Mesendoderm (in vitro differentiated cells): ENCODE results near the gene PRPSAP1.

Experiments used
- DNase-seq: peaks from one replicate; pipeline ENCODE4 v3.0.0; 2013
- H2AK5ac ChIP-seq: 2 replicates; pipeline ENCODE4 v1.6.1; 2013; ENCODE audit warnings: low read length, inconsistent platforms
- H2BK120ac ChIP-seq: 2 replicates; pipeline ENCODE4 v1.6.1; 2013; ENCODE audit warnings: low read depth, mild to moderate bottlenecking, low read length, moderate library complexity, mixed read lengths
- H2BK15ac ChIP-seq: replicated peaks from 2 replicates; pipeline ENCODE4 v1.6.1; 2013; ENCODE audit warnings: low read depth, mild to moderate bottlenecking, moderate library complexity
- H2BK5ac ChIP-seq: 2 replicates; pipeline ENCODE4 v1.6.1; 2013; ENCODE audit warnings: low read length, inconsistent platforms
- H3K18ac ChIP-seq: 2 replicates; pipeline ENCODE4 v1.6.1; 2013; ENCODE audit warnings: mild to moderate bottlenecking, low read length, mixed read lengths
- H3K23ac ChIP-seq: one replicate; pipeline ENCODE4 v1.6.1; 2013; ENCODE audit warnings: low read length
- H3K27ac ChIP-seq: 2 replicates; pipeline ENCODE4 v1.5.1; 2013; ENCODE audit warnings: low read depth, mild to moderate bottlenecking, inconsistent platforms, low read length, moderate library complexity
- H3K27me3 ChIP-seq: 2 replicates; pipeline ENCODE4 v1.6.1; 2013; ENCODE audit warnings: low read length, control low read depth, mild to moderate bottlenecking, inconsistent platforms; ENCODE audit not compliant: insufficient read depth, poor library complexity
- H3K36me3 ChIP-seq: 2 replicates; pipeline ENCODE4 v1.6.1; 2013; ENCODE audit warnings: low read length, inconsistent platforms; ENCODE audit not compliant: control insufficient read depth, insufficient read depth
- H3K4ac ChIP-seq: one replicate; pipeline ENCODE4 v1.6.1; 2013; ENCODE audit warnings: low read depth, mild to moderate bottlenecking, low read length, moderate library complexity
- H3K4me1 ChIP-seq: 2 replicates; pipeline ENCODE4 v1.6.1; 2013; ENCODE audit warnings: low read depth, low read length, inconsistent platforms; ENCODE audit not compliant: control insufficient read depth
- H3K4me2 ChIP-seq: 2 replicates; pipeline ENCODE4 v1.6.1; 2013; ENCODE audit warnings: low read length
- H3K4me3 ChIP-seq: 2 replicates; pipeline ENCODE4 v1.5.1; 2013; ENCODE audit warnings: mild to moderate bottlenecking, low read length
- H3K56ac ChIP-seq: one replicate; pipeline ENCODE4 v1.6.1; 2013; ENCODE audit warnings: low read length
- H3K79me1 ChIP-seq: 2 replicates; pipeline ENCODE4 v1.6.1; 2013; ENCODE audit warnings: low read length, inconsistent platforms
- H3K79me2 ChIP-seq: 2 replicates; pipeline ENCODE4 v1.6.1; 2013; ENCODE audit warnings: mild to moderate bottlenecking, low read length; ENCODE audit not compliant: control insufficient read depth, insufficient read depth
- H3K9ac ChIP-seq: 2 replicates; pipeline ENCODE4 v1.6.1; 2013; ENCODE audit warnings: low read length, inconsistent platforms
- H4K5ac ChIP-seq: one replicate; pipeline ENCODE4 v1.6.1; 2013; ENCODE audit warnings: low read length
- H4K8ac ChIP-seq: one replicate; pipeline ENCODE4 v1.6.1; 2013; ENCODE audit warnings: low read depth, mild to moderate bottlenecking, control low read depth, low read length, moderate library complexity
- WGBS: extraction: QIAGEN DNeasy Blood & Tissue Kit; methylation state at CpG from one replicate; pipeline ENCODE4 v1.1.7; 2013; ENCODE audit warnings: low lambda C conversion rate, missing lambda C conversion rate; ENCODE audit not compliant: insufficient coverage; ENCODE audit errors: extremely low coverage; 5-methylcytosine and 5-hydroxymethylcytosine counted together

PRPSAP1 gene

DNA sequence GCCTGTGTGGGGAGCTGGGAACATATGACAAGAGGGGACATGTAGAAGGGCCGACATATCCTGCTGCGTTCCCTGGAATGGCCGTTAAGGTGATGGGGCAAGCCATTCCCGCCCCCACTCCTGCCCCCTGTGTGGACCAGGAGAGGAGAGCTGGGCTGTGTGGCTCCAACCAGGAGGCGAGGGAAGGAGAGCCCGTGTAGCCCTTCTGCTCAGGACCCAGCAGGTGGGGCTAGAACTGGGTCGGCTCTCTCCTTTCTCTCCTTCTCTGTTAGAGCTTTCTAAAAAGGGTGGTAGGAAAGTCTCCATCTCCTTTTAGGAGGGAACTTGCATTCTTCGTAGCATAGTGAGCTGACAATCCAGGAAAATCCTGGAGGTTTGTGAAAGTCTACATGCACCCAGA is 43.5 kb upstream of the PRPSAP1 start:
- H3K27ac ChIP-seq: no peak overlapping the region
- H3K18ac ChIP-seq: no peak overlapping the region
- WGBS: no CpG with 5 or more reads among the region's 8 CpGs
- no peak overlapping the region for H3K4me3 ChIP-seq
- no peak overlapping the region for H4K5ac ChIP-seq
- DNase-seq: no peak
- no peak overlapping the region for H3K4me2 ChIP-seq
- H2BK120ac ChIP-seq: no peak overlapping the region
- H4K8ac ChIP-seq: no peak overlapping the region
- peaks cover 4% of the 10 kb centered on the region for H3K79me1 ChIP-seq
- no peak overlapping the region for H2BK15ac ChIP-seq
- H3K23ac ChIP-seq: no peak overlapping the region
- H2AK5ac ChIP-seq: no peak overlapping the region
- H3K9ac ChIP-seq: no peak overlapping the region
- peaks cover 27% of the 10 kb centered on the region for H3K36me3 ChIP-seq
- H2BK5ac ChIP-seq: no peak overlapping the region
- H3K79me2 ChIP-seq: no peaks in the 10 kb centered on the region
- H3K56ac ChIP-seq: no peak overlapping the region
- no peaks in the 10 kb centered on the region for H3K4me1 ChIP-seq
- H3K27me3 ChIP-seq: no peaks in the 10 kb centered on the region
- H3K4ac ChIP-seq: no peak overlapping the region

- Histone ChIP-seq H4K8ac (no peak overlapping the region), H3K79me1 (peaks cover 4% of the 10 kb centered on the region), H3K27me3 (no peaks in the 10 kb centered on the region), H3K4me3 (no peak overlapping the region), H3K23ac (no peak overlapping the region), H2BK15ac (no peak overlapping the region), H3K79me2 (no peaks in the 10 kb centered on the region), H3K27ac (no peak overlapping the region), H3K18ac (no peak overlapping the region), H3K4me2 (no peak overlapping the region), H3K9ac (no peak overlapping the region), H2BK120ac (no peak overlapping the region), H2BK5ac (no peak overlapping the region), H3K4me1 (no peaks in the 10 kb centered on the region), H3K4ac (no peak overlapping the region), H3K56ac (no peak overlapping the region), H2AK5ac (no peak overlapping the region), H4K5ac (no peak overlapping the region), H3K36me3 (peaks cover 20% of the 10 kb centered on the region)
- DNase-seq: no peak
- WGBS: no CpG with 5 or more reads among the region's 15 CpGs
These were observed 42.3 kb upstream of the PRPSAP1 start for GRCh38 chr17:76395980-76396379.

- H3K36me3 ChIP-seq: peaks cover 15% of the 10 kb centered on the region
These were observed 40.5 kb upstream of the PRPSAP1 start for GRCh38 chr17:76394166-76394565.

GRCh38 chr17:76391200-76391715 is 37.5 kb upstream of the PRPSAP1 start:
- Histone ChIP-seq H3K4me3 (no peak overlapping the region), H3K4ac (no peak overlapping the region), H4K5ac (no peak overlapping the region), H3K23ac (no peak overlapping the region), H3K79me1 (no peaks in the 10 kb centered on the region), H3K56ac (no peak overlapping the region), H3K9ac (no peak overlapping the region), H3K36me3 (peaks cover 7% of the 10 kb centered on the region), H4K8ac (no peak overlapping the region), H3K27ac (no peak overlapping the region), H2BK5ac (no peak overlapping the region), H2AK5ac (no peak overlapping the region), H2BK15ac (no peak overlapping the region), H3K79me2 (no peaks in the 10 kb centered on the region), H3K4me1 (no peaks in the 10 kb centered on the region), H3K18ac (no peak overlapping the region), H3K4me2 (no peak overlapping the region), H3K27me3 (no peaks in the 10 kb centered on the region), H2BK120ac (no peak overlapping the region)
- no CpG with 5 or more reads among the region's 21 CpGs for WGBS
- no peak for DNase-seq

More at GRCh38 chr17:76394166-76394565, 40.5 kb upstream of the PRPSAP1 start:
- Histone ChIP-seq H4K5ac (no peak overlapping the region), H3K79me1 (peaks cover 4% of the 10 kb centered on the region), H3K4me1 (no peaks in the 10 kb centered on the region), H3K4me3 (no peak overlapping the region), H3K9ac (no peak overlapping the region), H2BK120ac (no peak overlapping the region), H3K4me2 (no peak overlapping the region), H4K8ac (no peak overlapping the region), H3K27me3 (no peaks in the 10 kb centered on the region), H3K56ac (no peak overlapping the region), H2BK5ac (no peak overlapping the region), H2AK5ac (no peak overlapping the region), H3K79me2 (no peaks in the 10 kb centered on the region), H3K4ac (no peak overlapping the region), H3K27ac (no peak overlapping the region), H3K18ac (no peak overlapping the region), H2BK15ac (no peak overlapping the region), H3K23ac (no peak overlapping the region)
- no peak for DNase-seq
- WGBS: no CpG with 5 or more reads among the region's 10 CpGs

DNA sequence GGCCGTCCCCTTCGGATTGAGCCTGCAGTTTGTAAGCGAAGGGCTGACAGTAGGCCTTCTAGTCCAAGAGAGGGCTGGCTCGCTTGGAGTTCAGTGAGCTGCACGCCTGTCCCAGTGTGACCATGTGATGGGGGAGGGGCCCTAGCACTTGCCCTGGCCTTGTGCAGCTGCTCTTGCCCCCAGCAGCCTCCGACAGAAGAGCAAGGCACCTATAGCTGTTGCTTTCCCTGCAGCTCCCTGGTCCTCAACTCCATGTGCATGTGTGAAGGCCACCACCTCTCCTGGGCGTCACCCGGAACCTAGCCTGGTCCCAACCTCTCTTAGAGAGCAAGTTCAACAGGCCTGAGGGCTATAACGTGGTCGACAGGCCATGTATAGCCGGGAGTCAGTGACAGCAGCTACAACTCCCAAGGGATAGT is 36.3 kb upstream of the PRPSAP1 start:
- peaks cover 7% of the 10 kb centered on the region for H3K36me3 ChIP-seq
- no peak for DNase-seq

More for the DNA sequence above, 36.3 kb upstream of the PRPSAP1 start:
- Histone ChIP-seq H3K4me1 (no peaks in the 10 kb centered on the region), H3K23ac (no peak overlapping the region), H3K18ac (no peak overlapping the region), H3K79me1 (no peaks in the 10 kb centered on the region), H3K9ac (no peak overlapping the region), H2BK5ac (no peak overlapping the region), H4K5ac (no peak overlapping the region), H3K79me2 (no peaks in the 10 kb centered on the region), H3K27me3 (peaks cover 7% of the 10 kb centered on the region), H3K56ac (no peak overlapping the region), H3K4ac (no peak overlapping the region), H3K27ac (no peak overlapping the region), H3K4me3 (no peak overlapping the region), H3K4me2 (no peak overlapping the region), H2BK15ac (no peak overlapping the region), H2BK120ac (no peak overlapping the region), H2AK5ac (no peak overlapping the region), H4K8ac (no peak overlapping the region)
- WGBS: no CpG with 5 or more reads among the region's 11 CpGs
